ENCODE results near the gene TMEM250. TPM values are rescaled to one million over a fixed set of nuclear protein-coding genes. Genes with fewer than 3 reads are reported as not detected.

TMEM250 gene
- polyA plus RNA-seq, 1 of the 3 experiments (the other 2 are of a cell fraction), result 25.9 TPM

GRCh38 chr9:136156209-136157120 is 37.8 kb upstream of the TMEM250 start:
- TF ChIP-seq EP300 (IDR thresholded peaks at IDR 0.05; ENCODE audit: borderline replicate concordance in 1 of 2, low read depth in 1 of 2, low read length in 1 of 2) (no peak), IRF3 (IDR thresholded peaks at IDR 0.05; ENCODE audit: low read depth, low read length) (no peak), FOXM1 (IDR thresholded peaks at IDR 0.05; ENCODE audit: low read depth) (no peak), MEF2A (IDR thresholded peaks at IDR 0.05; ENCODE audit: borderline replicate concordance, low read depth) (no peak), FOSL2 (IDR thresholded peaks at IDR 0.05; ENCODE audit: borderline replicate concordance, low read depth) (no peak), GATA2 (CRISPR knock-in tag; IDR thresholded peaks at IDR 0.05) (no peak), EZH2phosphoT487 (IDR thresholded peaks at IDR 0.05; ENCODE audit: borderline replicate concordance, low read depth) (no peak), RAD21 (IDR thresholded peaks at IDR 0.05; ENCODE audit: low read length) (no peak), POLR2AphosphoS5 (IDR thresholded peaks at IDR 0.05; ENCODE audit: low read depth, low read length) (no peak), RFX5 (IDR thresholded peaks at IDR 0.05; ENCODE audit: low read length) (no peak), PBX3 (IDR thresholded peaks at IDR 0.05) (no peak), GABPA (IDR thresholded peaks at IDR 0.05; ENCODE audit: low read depth) (no peak)
- TF ChIP-seq, protein P1, sequence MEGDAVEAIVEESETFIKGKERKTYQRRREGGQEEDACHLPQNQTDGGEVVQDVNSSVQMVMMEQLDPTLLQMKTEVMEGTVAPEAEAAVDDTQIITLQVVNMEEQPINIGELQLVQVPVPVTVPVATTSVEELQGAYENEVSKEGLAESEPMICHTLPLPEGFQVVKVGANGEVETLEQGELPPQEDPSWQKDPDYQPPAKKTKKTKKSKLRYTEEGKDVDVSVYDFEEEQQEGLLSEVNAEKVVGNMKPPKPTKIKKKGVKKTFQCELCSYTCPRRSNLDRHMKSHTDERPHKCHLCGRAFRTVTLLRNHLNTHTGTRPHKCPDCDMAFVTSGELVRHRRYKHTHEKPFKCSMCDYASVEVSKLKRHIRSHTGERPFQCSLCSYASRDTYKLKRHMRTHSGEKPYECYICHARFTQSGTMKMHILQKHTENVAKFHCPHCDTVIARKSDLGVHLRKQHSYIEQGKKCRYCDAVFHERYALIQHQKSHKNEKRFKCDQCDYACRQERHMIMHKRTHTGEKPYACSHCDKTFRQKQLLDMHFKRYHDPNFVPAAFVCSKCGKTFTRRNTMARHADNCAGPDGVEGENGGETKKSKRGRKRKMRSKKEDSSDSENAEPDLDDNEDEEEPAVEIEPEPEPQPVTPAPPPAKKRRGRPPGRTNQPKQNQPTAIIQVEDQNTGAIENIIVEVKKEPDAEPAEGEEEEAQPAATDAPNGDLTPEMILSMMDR (IDR thresholded peaks at IDR 0.05), result no peak
- 45% methylated on average over 26 of the region's 42 CpGs for WGBS (ENCODE audit: low lambda C conversion rate)
- no peaks in the 10 kb centered on the region for H3K79me2 ChIP-seq (ENCODE audit: insufficient read depth)
- H3K27me3 ChIP-seq (ENCODE audit: insufficient read depth), result peaks cover 30% of the 10 kb centered on the region
- no peak overlapping the region for H3K27ac ChIP-seq (ENCODE audit: low read depth in 2 of 2, low read length in 1 of 2)
- H3K9ac ChIP-seq, result no peak overlapping the region
- CTCF ChIA-PET, result interaction anchor here (0.7 to 1.7 kb wide), 5 partner anchors 12 to 127 kb away, joined by 3 to 7 read pairs (median 4); no protein-coding TSS in a partner anchor
- POLR2A ChIA-PET, result no interaction called here
- H3F3A ChIP-seq (replicated peaks; ENCODE audit: insufficient read depth), result no peaks in the 10 kb centered on the region
- no peak overlapping the region for H3K4me2 ChIP-seq
- no peaks in the 10 kb centered on the region for H3K36me3 ChIP-seq (replicated peaks in 1 of 2; ENCODE audit: control insufficient read depth in 1 of 2, insufficient read depth in 2 of 2, low read length in 1 of 2)
- no peaks in the 10 kb centered on the region for H4K20me1 ChIP-seq (ENCODE audit: insufficient read depth)
- H2AFZ ChIP-seq (ENCODE audit: low read depth), result no peak overlapping the region
- H3K9me3 ChIP-seq, result no peaks in the 10 kb centered on the region
- H3K4me1 ChIP-seq (ENCODE audit: control insufficient read depth in 1 of 2, insufficient read depth in 2 of 2, low read depth in 1 of 2, low read length in 1 of 2), result no peaks in the 10 kb centered on the region
- no peak for DNase-seq
- H3K9me2 ChIP-seq, result no peaks in the 10 kb centered on the region
- H3K4me3 ChIP-seq (ENCODE audit: low read depth in 2 of 2, low read length in 1 of 2), result no peak overlapping the region

Measured in SK-N-SH (cell line).